Measurements from ENCODE around the gene ARID4A.

DNA sequence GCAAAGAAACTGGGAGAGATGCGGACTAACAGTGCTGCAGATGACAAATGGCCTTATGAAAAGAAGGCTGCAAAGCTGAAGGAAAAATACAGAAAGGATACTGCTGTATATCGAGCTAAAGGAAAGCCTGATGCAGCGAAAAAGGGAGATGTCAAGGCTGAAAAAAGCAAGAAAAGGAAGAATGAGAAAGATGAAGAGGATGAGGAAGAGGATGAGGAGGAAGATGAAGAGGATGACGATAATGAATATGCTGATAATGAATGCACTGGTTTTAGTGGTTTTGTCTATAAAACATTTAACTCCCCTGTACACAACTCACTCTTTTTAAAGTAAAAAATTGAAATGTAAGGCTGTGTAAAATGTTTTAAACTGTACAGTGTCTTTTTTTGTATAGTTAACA, 13.2 kb upstream of the ARID4A start:
- TF ChIP-seq, protein P1, sequence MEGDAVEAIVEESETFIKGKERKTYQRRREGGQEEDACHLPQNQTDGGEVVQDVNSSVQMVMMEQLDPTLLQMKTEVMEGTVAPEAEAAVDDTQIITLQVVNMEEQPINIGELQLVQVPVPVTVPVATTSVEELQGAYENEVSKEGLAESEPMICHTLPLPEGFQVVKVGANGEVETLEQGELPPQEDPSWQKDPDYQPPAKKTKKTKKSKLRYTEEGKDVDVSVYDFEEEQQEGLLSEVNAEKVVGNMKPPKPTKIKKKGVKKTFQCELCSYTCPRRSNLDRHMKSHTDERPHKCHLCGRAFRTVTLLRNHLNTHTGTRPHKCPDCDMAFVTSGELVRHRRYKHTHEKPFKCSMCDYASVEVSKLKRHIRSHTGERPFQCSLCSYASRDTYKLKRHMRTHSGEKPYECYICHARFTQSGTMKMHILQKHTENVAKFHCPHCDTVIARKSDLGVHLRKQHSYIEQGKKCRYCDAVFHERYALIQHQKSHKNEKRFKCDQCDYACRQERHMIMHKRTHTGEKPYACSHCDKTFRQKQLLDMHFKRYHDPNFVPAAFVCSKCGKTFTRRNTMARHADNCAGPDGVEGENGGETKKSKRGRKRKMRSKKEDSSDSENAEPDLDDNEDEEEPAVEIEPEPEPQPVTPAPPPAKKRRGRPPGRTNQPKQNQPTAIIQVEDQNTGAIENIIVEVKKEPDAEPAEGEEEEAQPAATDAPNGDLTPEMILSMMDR (IDR thresholded peaks at IDR 0.05) = no peak
- no peak for TF ChIP-seq POLR2AphosphoS5 (IDR thresholded peaks at IDR 0.05)

All from breast epithelium (tissue), 3 donors.